HG02759 (cell line): ENCODE data around the gene STIM2.
"Not testable (repeated sequence)": the region's sequence is repeated elsewhere in the genome, so short reads cannot be mapped to it uniquely, and the experiment has no call there.

Experiments used
- ATAC-seq: cut with Tn5 transposase; IDR thresholded peaks from one replicate; pipeline ENCODE4 v1.9.1; 2021; ENCODE audit warnings: mild to moderate bottlenecking, moderate library complexity; ENCODE audit not compliant: unreplicated experiment

STIM2 gene

DNA sequence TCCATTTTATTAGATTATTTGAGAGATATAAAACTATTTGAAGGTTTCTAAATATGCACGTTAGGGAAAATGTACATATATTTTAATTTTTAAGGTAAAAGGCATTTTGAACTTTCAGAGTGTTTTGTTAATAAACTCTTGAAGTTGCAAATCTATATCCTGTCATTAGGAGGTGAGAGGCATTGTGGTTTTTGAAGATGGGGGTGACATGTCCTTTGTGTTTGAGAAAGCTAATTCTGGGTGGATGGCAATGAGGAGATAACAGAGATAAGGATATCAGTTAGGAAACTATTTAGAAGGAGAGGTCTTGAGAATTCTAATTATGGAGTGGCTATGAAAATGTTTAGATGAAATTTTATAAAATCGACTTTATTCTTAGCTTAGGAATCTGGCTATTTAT is 6.1 kb downstream of the STIM2 start:
- no peak for ATAC-seq

DNA sequence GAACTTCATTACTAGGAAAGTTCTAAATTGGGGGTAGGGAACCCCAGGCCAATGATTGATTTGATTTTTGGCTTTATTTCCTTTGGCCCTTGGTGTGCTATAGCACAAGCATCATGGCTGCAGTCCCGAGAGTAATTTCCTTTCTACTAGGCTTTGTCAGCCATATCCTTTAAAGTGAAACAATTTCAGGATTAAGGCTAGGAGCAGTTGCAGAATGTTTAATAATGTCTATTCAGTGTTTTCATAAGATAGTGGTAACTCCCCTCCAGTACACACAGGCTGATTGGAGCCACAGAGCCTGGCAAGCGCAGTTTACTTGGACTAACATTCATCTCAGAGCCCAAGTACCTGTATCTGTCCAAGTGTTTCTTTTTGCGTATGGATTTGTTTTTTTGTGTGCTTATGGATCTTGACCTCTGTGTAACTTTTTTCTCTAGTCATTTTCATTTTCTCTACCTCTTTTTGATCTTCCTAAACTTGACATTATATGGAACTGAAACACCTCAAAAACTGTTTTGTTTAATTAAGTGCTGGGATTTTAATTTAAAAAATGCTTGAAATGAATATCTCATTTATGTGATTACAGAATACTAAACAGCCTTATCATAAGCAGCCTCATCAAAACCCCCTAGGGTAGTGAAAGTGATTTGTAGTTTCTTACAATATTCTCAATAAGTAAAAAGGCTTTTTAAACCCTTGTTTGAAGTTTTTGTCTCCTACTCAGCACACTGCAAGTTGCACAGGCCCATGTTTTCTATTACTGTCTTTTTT is 7.5 kb downstream of the STIM2 start:
- no peak for ATAC-seq

DNA sequence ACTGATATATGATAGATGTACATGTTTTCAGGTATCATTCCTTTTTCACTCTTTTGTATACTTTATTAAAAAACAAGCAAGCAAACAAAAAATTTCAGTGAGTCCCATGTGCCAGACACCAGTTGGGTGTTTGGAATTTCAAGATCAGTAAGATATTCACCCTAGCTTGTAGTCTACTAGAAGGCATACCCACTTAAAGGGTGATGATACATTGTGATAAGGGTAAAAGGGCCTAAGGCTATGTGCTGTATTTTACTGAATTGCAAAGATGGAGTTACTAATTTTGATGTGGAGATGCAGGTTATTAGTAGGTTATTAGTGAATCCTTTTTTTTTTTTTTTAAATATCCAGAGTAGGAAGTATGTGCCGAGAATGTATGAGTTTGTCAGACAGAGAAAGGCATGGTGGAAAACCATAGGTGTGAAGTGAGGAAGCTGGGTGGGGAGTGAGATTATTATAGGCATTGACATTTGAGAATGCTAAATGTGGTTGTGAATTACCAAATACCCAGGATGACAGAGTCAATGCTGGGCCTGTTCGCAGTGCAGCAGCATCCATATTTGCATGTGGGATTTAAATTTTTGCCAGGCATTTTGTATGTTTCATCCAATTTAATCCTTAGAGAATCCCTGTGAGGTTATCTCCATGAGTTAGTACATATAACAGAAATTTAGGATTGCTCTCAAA is 10.1 kb downstream of the STIM2 start:
- no peak for ATAC-seq

DNA sequence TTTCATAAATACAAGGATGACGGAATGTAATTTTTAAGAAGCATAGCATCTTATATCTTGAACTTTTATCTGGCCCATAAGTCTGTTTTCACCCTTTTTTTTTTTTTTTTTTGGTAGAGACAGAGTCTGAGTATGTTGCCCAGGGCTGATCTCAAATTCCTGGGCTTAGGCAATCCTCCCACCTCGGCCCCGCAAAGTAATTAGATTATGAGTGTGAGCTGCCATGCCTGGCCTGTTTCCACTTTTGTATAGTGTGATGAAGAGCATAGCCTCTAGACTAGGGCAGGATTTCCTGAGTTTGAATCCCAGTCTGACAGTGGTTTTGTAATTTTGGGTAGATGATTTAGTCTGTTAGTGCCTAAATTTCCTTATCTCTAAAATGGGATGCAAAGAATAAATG is 11.0 kb downstream of the STIM2 start:
- no peak for ATAC-seq

DNA sequence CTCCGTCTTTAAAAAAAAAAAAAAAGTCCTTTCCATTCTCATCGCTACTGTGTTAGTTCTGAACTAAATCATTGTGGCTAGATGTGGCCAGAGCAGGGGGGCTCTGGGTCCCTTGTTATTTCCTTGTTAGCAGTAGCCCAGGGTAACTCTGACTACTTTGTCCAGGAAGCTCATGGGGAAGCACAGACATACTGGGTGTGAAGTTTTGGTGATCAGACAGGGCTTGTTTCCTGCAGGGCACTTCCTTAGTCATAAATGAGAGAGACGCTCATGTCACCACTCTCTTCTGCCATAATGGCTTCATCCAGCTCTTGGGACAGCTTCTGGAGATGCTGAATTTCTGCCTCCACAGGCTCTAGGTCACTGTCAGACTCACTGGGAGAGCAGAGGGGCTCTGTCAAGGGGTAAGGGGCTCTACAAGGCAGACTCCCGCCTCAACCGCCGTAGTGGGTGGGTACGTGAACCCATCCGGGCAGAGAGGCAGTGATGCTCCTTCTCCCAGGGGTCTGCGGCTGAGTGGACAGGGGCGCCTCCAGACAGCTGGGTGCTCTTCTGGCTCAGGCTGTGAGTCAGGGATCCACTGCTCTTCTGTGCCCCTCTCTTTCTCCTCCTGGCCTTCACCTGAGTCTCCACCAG is 12.9 kb downstream of the STIM2 start:
- ATAC-seq: peak; percentile 88

DNA sequence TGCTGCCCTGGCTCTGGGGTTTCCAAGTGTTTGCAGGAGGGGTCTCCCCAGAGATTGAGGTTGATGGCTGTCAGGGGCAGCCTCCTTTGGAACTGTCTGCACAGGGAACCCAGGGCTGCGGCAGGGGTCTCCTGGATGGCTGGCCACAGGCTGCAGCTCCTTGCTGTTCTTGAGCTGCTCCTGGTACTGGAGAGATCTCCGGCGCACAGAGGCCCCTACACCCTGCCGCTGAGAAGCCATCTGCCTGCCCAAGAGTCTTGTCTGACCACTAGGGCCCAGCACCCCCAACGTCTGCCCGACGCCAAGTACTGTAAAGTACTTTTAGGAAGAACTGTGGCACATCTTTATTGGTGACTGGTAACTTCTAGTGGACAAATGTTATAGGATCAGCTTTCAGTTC is 13.5 kb downstream of the STIM2 start:
- ATAC-seq: no peak

DNA sequence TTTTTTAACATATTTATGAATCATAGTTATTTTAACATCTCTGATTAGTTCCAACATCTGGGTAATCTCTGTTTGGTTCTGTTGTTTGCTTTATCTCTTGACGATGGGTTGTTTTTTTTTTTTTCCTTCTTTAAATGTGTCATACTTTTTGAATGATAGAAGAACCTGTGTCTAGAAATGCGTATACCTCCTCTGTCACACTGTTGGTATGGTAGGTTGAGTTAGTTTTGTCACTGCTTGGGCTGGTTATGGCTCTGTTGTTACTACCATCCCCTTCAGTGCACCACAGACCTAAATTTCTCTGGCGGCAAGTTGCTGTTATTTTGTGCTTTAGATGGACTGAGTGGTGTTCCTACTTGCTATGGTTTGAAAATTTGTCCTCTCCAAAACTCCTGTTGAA is 16.8 kb downstream of the STIM2 start:
- no peak for ATAC-seq

DNA sequence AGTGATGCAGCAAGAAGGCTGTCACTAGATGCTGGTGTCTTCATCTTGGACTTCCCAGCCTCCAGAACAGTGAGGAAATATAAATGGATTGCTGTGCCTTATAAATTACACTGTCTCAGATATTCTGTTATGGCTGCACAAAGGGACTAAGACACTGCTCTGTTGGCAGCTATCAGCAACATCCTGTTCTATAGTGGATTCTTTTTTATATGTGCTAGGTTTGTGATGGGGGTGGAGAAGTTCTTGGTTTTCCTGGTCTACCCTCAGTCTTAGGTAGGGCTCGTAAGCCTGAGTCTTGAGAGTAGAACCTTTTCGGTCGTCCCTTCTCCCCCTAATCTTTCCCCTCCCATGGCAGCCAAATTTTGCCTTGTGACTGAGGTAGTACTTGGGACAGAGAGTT is 17.3 kb downstream of the STIM2 start:
- ATAC-seq: no peak

DNA sequence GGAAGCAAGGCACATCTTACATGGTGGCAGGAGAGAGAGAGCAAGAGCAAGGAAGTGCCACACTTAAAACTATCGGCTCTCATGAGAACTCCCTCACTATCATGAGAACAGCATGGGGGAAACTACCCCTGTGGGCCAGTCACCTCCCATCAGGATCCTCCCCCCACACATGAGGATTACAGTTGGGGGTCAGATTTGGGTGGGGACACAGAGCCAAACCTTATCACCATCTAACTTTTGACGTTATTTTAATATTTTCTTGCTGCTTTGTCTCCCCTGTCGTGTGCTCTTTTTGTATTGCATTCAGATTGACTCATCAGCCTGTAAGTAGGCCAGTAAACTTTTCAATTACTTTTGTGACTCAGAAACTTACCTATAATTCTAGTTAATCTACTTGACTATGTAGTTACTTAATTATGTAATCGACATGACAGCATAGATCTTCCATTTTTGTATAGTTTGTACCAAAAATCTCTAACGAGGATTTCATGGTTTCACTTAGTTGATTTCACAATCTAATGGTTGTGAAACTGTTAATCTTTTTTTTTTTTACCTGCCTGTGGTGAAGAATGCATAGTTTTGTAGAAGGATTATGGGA is 18.3 kb downstream of the STIM2 start:
- no peak for ATAC-seq

DNA sequence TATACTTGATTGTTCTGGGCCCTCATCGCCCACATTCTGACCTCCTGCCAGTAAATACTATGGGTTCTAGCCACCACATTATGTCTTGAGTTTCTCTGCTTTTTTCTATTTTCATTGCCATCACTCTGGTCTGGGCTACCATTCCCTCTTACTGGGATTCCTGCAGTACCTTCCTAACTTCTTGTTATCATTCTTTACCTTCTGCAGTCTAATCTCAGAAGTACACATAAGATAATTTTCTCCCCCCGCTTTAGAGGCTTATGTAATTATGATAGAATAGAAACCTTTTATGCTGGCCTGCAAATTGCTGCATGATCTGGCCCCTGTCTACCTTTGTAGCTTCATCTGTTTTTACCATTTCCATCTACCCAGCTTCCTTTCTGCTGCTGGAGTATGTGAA is 19.2 kb downstream of the STIM2 start:
- no peak for ATAC-seq

DNA sequence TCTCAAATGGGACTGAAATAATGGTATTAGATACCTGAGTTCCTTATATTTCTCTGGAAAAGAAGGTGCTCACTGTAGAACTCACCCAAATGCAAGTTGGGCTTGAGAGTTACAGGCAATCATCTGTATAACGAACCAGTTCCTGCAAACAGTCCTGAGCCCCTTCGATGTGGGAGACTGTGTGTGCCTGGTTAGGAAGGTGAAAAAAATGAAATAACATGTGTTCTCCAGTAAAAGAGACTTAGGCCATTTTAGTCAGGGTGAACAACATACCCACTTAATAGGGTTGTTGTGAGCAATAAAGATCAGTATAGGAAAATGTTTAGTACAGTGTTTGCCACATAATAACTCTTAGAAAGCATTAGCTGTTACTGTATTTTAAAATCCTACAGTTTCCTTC is 23.4 kb downstream of the STIM2 start:
- peak; percentile 8 for ATAC-seq

DNA sequence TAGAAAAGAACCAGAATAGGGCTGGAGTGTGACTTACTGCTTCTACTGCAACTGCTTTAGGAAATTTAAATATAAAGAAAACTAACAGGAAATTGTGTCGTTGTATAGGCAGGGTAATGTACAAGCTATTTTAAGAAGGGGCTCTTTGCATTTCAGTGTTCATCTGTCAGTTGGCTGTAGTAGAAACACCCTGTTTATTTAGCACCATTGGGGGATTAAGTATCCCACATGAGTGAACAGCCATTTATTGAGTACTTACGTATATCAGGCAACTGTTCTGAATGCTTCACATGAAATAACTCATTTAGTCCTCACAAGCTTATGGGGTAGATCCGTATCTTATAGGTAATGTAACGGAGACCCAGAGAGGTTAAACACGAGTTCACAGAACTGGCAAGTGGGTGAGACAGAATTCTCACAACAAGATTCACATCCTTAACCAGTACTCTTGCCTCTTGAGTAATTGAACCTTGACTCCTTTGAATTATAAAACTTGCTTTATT is 23.9 kb downstream of the STIM2 start:
- ATAC-seq: peak; percentile 59

DNA sequence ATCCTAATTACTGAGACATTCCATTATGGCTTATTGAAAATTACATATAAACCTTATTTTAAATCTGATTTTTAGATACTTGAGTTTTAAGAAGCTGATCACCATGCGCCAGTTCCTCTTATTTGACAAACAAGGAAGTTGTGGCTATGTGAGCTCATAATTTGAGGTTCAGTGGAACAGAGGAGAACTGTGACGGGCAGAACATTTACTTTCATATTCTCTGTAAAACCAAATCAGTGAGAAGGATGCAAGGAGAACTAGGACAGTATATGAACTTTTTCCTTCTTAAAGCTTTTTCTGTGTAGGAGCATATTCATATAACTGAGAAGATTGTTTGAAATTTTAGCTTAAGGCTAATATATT is 25.3 kb downstream of the STIM2 start:
- peak; percentile 74 for ATAC-seq

DNA sequence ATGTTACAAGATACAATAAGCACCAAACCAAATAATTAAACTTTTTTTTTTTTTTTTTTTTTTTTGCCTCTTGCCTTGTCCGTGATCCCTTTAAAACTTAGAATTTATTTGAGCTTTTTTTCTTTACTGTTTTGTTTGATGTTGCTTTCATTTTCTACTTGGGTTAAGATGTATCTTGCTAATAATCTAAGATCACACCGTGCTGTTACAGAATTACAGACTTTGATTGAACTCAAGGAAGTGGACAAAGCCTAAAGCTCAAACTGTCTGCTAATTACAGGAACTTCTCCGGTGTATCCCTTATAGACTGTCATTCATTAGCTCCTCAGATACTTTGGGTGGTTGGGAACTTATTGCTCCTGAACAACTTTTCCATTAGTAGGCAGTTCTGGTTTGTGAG is 26.5 kb downstream of the STIM2 start:
- ATAC-seq: no peak

DNA sequence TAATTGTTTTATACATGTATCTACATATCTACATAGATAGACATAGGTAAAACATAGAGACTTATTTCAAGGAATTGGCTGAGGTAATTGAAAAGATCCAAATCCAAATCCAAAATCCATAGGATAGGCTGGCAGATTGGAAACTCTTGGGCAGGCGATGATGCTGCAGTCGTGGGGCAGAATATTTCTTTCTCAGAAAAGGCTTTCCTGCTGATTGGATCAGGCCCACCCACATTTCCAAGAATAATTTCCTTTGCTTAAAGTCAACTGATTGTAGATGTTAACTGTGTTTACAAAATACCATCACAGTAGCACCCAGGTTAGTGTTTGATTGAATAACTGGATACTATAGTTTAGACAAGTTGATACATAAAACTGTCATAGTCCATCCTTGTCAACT is 27.2 kb downstream of the STIM2 start:
- ATAC-seq: no peak

DNA sequence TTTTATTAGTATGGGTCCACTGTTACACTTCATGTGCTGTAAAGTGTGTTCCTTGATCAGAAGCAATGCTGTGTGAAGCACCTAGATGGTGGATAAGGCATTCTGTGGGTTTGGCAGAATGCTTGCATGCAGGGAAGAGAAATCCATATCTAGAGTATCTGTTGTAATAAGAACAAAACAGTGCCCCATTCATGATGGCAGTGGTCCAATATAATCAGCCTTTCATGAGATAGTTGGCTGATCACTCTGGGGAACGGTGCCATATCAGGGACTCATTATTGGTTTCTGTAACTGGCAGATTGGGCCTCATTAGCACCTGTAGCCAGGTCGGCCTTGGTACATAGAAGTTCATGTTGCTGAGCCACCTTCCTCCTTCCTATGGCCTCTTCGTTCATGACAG is 28.7 kb downstream of the STIM2 start:
- ATAC-seq: no peak

DNA sequence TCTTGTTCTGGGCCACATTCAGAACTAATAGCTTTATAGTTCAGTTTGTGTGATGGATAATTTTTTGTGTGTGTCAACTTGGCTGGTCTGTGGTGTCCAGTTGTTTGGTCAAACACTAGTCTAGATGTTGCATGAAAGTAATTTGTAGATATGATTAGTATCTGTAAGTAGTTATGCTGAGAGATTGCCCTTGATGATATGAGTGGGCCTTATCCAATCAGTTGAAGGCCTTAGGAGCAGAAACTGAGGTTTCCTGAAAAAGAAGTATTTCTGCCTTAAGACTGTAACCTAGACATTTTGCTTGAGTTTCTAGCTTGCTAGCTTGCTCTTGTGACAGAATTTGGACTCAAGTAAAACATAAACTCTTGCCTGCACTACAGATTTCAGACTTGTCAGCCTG is 30.4 kb downstream of the STIM2 start:
- ATAC-seq: no peak

DNA sequence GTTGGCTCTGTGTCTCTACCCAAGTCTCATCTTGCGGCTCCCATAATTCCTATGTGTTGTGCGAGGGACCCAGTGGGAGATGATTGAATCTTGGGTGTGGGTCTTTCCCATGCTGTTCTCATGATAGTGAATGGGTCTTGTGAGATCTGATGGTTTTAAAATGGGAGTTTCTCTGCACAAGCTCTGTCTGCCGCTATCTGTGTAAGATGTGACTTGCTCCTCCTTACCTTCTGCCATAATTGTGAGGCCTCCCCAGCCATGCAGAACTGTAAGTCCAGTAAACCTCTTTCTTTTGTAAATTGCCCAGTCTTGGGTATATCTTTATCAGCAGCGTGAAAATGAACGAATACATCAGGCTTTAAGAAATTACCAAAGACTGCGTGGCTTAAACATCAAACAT is 31.2 kb downstream of the STIM2 start:
- ATAC-seq: no peak

DNA sequence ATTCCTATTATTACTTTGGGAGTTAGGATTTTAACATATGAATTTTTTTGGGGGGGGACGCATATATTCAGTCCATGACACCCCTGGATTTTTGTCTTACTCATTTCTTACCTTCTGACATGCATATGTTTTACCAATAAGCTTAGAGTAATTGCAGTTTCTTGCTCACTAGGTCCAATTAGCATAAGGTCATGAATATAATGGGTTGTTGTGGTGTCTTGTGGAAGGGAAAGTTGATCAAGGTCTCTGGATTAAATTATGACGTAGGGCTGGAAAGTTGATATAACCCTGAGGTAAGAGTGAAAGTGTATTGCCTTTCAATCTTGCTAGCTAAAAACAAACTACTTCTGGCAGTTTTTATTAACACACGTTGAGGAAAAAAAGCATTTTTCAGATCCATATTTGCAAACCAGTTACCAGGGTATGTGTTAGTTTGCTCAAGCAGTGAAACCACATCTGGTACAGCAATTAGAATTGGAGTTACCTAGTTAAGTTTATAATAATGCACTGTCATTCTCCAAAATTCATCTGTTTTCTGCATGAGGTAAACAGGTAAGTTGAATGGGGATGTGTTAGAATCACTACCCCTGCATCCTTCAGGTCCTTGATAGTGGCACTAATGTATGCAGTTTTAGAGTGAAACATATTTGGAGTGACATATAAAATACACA is 32.0 kb downstream of the STIM2 start:
- ATAC-seq: no peak

DNA sequence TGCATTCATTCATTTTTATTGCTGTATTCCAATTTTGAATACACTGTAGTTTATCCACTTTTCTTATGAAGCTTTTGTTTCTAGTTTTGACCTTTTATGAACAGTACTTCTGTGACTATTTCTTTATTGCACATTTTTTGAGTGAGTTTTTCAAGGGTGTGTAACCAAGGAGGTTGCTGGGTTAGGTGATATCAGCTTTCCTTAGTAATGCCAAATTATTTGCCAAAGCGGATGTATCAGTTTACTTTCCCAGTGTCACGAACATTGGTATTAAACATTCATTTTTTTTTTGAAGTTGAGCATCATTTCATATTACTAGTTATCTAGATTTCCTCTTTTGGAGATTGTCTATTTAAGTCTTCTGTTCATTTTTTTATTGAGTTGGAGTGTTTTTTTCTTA is 32.9 kb downstream of the STIM2 start:
- no peak for ATAC-seq

DNA sequence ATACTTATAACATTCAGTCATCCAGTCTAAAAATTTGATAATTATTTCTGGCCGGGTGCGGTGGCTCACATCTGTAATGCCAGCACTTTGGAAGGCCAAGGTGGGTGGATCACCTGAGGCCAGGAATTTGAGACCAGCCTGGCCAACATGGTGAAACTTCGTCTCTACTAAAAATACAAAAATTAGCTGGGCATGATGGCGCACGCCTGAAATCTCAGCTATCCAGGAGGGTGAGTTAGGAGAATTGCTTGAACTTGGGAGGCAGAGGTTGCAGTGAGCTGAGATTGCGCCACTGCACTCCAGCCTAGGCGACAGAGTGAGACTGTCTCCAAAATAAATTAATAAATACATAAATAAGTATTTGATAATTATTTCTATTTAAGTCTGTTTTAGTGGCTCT is 34.2 kb downstream of the STIM2 start:
- not testable (repeated sequence) for ATAC-seq
